Aorta (tissue), 5 donors: Measurements from ENCODE around the gene KLF12. TPM values are rescaled to one million over a fixed set of nuclear protein-coding genes. Genes with fewer than 3 reads are reported as not detected.

Experiments used
- ATAC-seq: fragments of 200-7000 bp; cut with Tn5 transposase; one replicate; pipeline ENCODE4 v1.9.1; 2022; ENCODE audit warnings: moderate library complexity; ENCODE audit not compliant: low FRiP score
- DNase-seq, 2 donors: peaks; one replicate each; pipeline ENCODE4 v3.0.0-alpha.2; 2020
- H3K27ac ChIP-seq, 2 donors: one replicate each; pipeline ENCODE4 v1.5.1; 2013; ENCODE audit warnings: low read length in 2 of 2, mild to moderate bottlenecking in 2 of 2, moderate library complexity in 2 of 2, control low read depth in 1 of 2, inconsistent platforms in 1 of 2, low read depth in 1 of 2
- H3K27me3 ChIP-seq, 2 donors: one replicate each; pipeline ENCODE4 v1.6.1; 2013; ENCODE audit warnings: control low read depth in 1 of 2, low read length in 1 of 2, mild to moderate bottlenecking in 1 of 2, moderate library complexity in 1 of 2; ENCODE audit not compliant: insufficient read depth in 2 of 2, control insufficient read depth in 1 of 2
- H3K36me3 ChIP-seq, 2 donors: one replicate each; pipeline ENCODE4 v1.6.1; 2013; ENCODE audit warnings: control low read depth in 1 of 2, low read length in 1 of 2, mild to moderate bottlenecking in 1 of 2; ENCODE audit not compliant: insufficient read depth in 2 of 2, control insufficient read depth in 1 of 2
- H3K4me1 ChIP-seq, 2 donors: one replicate each; pipeline ENCODE4 v1.6.1; 2013; ENCODE audit warnings: low read length in 2 of 2, control low read depth in 1 of 2, mild to moderate bottlenecking in 1 of 2, moderate library complexity in 1 of 2; ENCODE audit not compliant: insufficient read depth in 2 of 2, control insufficient read depth in 1 of 2
- H3K4me3 ChIP-seq, 2 donors: one replicate each; pipeline ENCODE4 v1.5.1; 2013; ENCODE audit warnings: low read length in 2 of 2, control low read depth in 1 of 2, mild to moderate bottlenecking in 1 of 2
- H3K9me3 ChIP-seq: one replicate; pipeline ENCODE4 v1.6.1; 2013; ENCODE audit warnings: mild to moderate bottlenecking, low read length; ENCODE audit not compliant: control insufficient read depth
- WGBS, 2 donors: extraction: QIAGEN DNeasy Blood & Tissue Kit; methylation state at CpG; one replicate each; pipeline ENCODE4 v1.1.7; 2013; 5-methylcytosine and 5-hydroxymethylcytosine counted together
- intact Hi-C, 2 donors: fragments of 100-400 bp; cut with DNase I; formaldehyde crosslinking; loops; one replicate each; pipeline versions ENCODE4 v1.14.2 to v1.15.0; 2022
- polyA plus RNA-seq, 2 donors: library from polyadenylated mRNA; stranded (reverse); fragments of 200-250 nt; gene quantifications; one replicate each; pipeline ENCODE4 v1.2.3, GENCODE V29; 2013
- total RNA-seq, 2 donors: library from RNA; stranded (reverse); fragmentation: NEBNext Ultra II Directional; extraction: Animal tissue kit (Norgen Biotek cat#: 25700); gene quantifications; one replicate each; pipeline ENCODE4 v1.2.1, GENCODE V29; 2021
- donor health status: healthy with polysubstance abuse.
- donor health status: Bipolar disorder and iron deficiency.
- donor health status: DM: no; HTN: no; CAD: no.
- donor health status: DM: no; HTN: no; CAD: no.
- donor health status: DM: yes; HTN: yes; CAD: no.

KLF12 gene
- total and polyA plus RNA-seq, 4 donors, result 2.5 to 30.9 (median 16.9) TPM

GRCh38 chr13:74132152-74132775 is 1.9 kb downstream of the KLF12 start:
- ATAC-seq, result no peak
- Histone ChIP-seq H3K27me3 (no peaks in the 10 kb centered on the region), H3K9me3 (no peaks in the 10 kb centered on the region), H3K36me3 (no peaks in the 10 kb centered on the region), H3K4me1 (peaks cover 2 to 3% of the 10 kb centered on the region in 2 donors), H3K27ac (peak overlapping the region; percentile 52 to 77), H3K4me3 (peak overlapping the region; percentile 88 to 95)
- DNase-seq, result no peak
- 3% methylated on average over 17 of the region's 17 CpGs for WGBS, 2 donors
- intact Hi-C loops, result loop anchor here (5.0 to 10.0 kb wide), 6 partner anchors 80 to 367 kb away; no protein-coding TSS in a partner anchor

DNA sequence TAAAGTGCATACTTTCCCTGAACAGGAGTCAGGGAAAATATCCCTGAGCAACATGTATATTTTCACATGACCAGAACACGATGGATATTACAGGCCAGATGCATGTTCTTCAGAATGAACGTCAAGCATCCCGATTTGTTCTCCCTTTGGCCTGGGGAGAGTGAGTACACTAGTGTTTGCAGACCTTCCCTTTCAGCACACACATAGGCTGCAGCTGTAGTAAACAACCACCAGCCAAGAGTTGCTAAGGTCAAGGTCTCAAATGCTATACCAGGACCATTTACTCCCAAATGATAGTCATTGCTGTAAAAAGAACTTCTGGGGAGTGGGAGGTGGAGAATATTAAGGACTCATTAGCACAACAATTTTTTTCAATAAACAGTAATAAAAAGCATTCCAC is 3.0 kb downstream of the KLF12 start:
- peak overlapping the region in 1 of 2 donors; percentile 68 for H3K27ac ChIP-seq
- H3K4me1 ChIP-seq, result peaks cover 2 to 5% of the 10 kb centered on the region in 2 donors
- WGBS, 2 donors, result 29 to 39% methylated on average over 3 of the region's 3 CpGs
- no peaks in the 10 kb centered on the region for H3K9me3 ChIP-seq
- H3K4me3 ChIP-seq, result no peak overlapping the region
- intact Hi-C loops, result loop anchor here (5.0 to 10.0 kb wide), 6 partner anchors 79 to 366 kb away; no protein-coding TSS in a partner anchor
- H3K36me3 ChIP-seq, result no peaks in the 10 kb centered on the region
- DNase-seq, result no peak
- no peak for ATAC-seq
- no peaks in the 10 kb centered on the region for H3K27me3 ChIP-seq

DNA sequence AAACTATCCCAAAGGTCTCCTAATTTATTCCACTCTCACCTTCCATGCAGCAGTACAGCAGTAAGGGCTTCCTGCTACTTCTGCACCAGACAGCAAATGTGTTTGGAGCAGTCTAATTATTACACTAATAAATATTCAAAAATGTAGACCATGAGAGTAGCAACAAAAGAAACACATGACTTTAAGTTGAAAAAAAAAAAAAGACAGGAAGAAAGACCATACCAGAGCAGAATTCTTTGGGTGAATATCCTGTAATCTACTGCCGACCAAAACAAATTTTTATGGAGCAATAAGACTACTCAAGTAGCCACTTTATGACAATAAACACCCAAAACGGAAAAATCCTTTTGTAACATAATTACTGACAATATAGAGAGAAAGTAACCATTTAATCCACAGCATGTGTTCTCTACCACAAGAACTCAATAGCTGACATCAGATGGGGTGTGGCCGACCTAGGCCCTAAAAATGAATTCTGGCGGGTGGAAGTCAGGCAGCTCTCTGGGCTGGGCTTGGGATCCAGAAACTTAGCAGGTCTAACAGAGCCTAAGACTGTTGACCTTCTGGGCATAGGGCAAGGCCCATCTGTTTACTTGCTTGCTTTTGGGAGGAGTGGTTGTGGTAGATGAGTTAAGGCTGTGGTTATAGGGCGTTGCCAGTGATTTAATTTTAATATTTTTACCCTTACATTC is 4.6 kb downstream of the KLF12 start:
- Histone ChIP-seq H3K27me3 (no peaks in the 10 kb centered on the region), H3K4me1 (peaks cover 2 to 5% of the 10 kb centered on the region in 2 donors), H3K36me3 (no peaks in the 10 kb centered on the region), H3K27ac (peak overlapping the region in 1 of 2 donors; percentile 54), H3K9me3 (no peaks in the 10 kb centered on the region), H3K4me3 (no peak overlapping the region)
- WGBS, 2 donors, result 81 to 82% methylated on average over 5 of the region's 5 CpGs
- DNase-seq, result no peak
- ATAC-seq, result no peak
- intact Hi-C loops, result loop anchor here (5.0 to 10.0 kb wide), 7 partner anchors 67 to 365 kb away; no protein-coding TSS in a partner anchor

DNA sequence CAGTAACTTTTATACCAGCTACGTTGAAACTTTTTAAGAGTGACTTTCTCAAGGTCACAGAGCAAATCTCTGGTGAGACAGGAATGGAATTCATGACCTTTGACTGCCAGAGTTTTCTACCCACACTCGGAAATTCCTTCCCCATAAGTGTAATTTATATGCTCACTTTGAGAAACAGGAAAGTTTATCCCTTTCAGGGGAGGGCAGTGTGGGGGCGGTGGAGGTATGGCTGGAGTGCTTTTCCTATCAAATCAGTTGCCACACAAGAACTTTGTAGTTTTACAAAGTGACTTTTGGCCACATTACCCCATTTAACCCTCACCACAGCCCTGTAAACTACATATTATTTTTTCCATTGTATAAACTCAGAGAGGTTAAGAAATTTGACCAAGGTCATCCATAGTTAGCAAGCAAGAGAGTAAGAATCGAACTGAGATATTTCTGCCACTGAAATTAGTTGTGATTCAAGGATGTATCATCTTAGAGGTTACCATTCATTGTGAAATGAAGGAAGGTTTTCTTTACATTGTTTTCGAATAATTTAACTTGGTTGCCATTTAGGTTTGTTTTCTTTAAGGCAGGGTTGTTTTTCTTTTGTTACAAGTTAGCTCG is 5.9 kb downstream of the KLF12 start:
- WGBS, 2 donors, result 28% methylated on average over 6 of the region's 6 CpGs
- H3K27ac ChIP-seq, result peak overlapping the region in 1 of 2 donors; percentile 67
- no peak for ATAC-seq
- H3K9me3 ChIP-seq, result no peaks in the 10 kb centered on the region
- H3K4me1 ChIP-seq, result peaks cover 2 to 5% of the 10 kb centered on the region in 2 donors
- DNase-seq, result no peak
- no peaks in the 10 kb centered on the region for H3K36me3 ChIP-seq
- no peak overlapping the region for H3K4me3 ChIP-seq
- intact Hi-C loops, result loop anchor here in 1 of 2 donors (5.0 kb wide), 1 partner anchor 66 kb away; no protein-coding TSS in a partner anchor
- H3K27me3 ChIP-seq, result no peaks in the 10 kb centered on the region

GRCh38 chr13:74118328-74118727 is 15.9 kb downstream of the KLF12 start:
- no peak overlapping the region for H3K27ac ChIP-seq
- intact Hi-C loops, result no loop called here
- no peaks in the 10 kb centered on the region for H3K9me3 ChIP-seq
- no peaks in the 10 kb centered on the region for H3K36me3 ChIP-seq
- 96 to 98% methylated on average over 4 of the region's 4 CpGs for WGBS, 2 donors
- ATAC-seq, result no peak
- DNase-seq, result no peak
- H3K4me1 ChIP-seq, result peaks cover 0 to 15% of the 10 kb centered on the region in 2 donors
- H3K4me3 ChIP-seq, result no peak overlapping the region
- H3K27me3 ChIP-seq, result no peaks in the 10 kb centered on the region

DNA sequence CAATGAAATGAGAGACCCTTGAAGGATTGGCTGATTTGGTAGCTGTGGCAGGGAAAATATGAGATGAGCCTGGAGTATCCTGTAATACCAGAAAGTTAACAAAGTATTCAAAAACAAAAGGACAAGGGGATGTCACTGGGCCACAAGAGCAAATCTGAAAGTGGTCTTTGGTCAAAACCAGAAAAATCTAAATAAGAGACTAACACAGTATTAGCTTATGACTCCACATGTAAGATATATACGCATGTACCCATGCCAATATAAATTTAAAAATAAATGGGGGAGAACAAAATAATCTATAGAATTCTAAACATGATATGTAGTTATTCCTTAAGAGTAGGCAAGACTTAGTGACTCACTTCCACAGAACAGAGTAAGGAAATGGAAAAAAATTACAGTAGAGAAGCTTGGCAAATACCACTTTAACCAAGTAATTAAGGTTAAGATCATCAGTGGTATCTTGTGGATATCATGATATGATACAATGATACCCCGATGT is 16.9 kb downstream of the KLF12 start:
- H3K9me3 ChIP-seq, result no peaks in the 10 kb centered on the region
- peaks cover 0 to 15% of the 10 kb centered on the region in 2 donors for H3K4me1 ChIP-seq
- H3K4me3 ChIP-seq, result no peak overlapping the region
- DNase-seq (no peak), ATAC-seq (no peak)
- H3K36me3 ChIP-seq, result no peaks in the 10 kb centered on the region
- WGBS, 2 donors, result 99 to 100% methylated on average over 2 of the region's 2 CpGs
- H3K27me3 ChIP-seq, result no peaks in the 10 kb centered on the region
- intact Hi-C loops, result no loop called here
- no peak overlapping the region for H3K27ac ChIP-seq

DNA sequence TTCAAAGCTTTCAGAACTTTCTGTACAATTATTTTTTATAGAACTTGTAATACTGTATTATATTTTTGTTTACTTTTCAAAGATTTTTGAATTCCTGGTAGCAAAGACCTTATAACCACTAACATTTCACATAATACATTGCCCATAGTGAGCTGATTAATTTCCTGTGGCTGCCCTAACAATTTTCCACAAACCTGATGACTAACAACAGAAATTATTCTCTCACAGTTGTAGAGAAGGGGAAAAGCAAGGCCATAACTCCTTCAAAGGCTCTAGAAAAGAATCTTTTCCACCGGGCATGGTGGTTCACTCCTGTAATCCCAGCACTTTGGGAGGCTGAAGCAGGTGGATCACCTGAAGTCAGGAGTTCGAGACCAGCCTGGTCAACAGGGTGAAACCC is 19.1 kb downstream of the KLF12 start:
- ATAC-seq, result no peak
- Histone ChIP-seq H3K36me3 (no peaks in the 10 kb centered on the region), H3K4me1 (peaks cover 0 to 15% of the 10 kb centered on the region in 2 donors), H3K4me3 (no peak overlapping the region), H3K27me3 (no peaks in the 10 kb centered on the region), H3K27ac (no peak overlapping the region), H3K9me3 (no peaks in the 10 kb centered on the region)
- intact Hi-C loops, result no loop called here
- 23 to 28% methylated on average over 2 of the region's 2 CpGs for WGBS, 2 donors
- DNase-seq, result no peak

GRCh38 chr13:74114641-74115040 is 19.6 kb downstream of the KLF12 start:
- no peak for DNase-seq
- H3K27me3 ChIP-seq, result no peaks in the 10 kb centered on the region
- peak overlapping the region in 1 of 2 donors; percentile 40 for H3K27ac ChIP-seq
- intact Hi-C loops, result no loop called here
- H3K4me3 ChIP-seq, result no peak overlapping the region
- WGBS, 2 donors, result 56 to 62% methylated on average over 5 of the region's 5 CpGs
- no peak for ATAC-seq
- H3K4me1 ChIP-seq, result peaks cover 0 to 15% of the 10 kb centered on the region in 2 donors
- H3K36me3 ChIP-seq, result no peaks in the 10 kb centered on the region
- H3K9me3 ChIP-seq, result no peaks in the 10 kb centered on the region
